Left renal pelvis (tissue), 4 donors: ENCODE data around the gene ZNHIT1. TPM values are rescaled to one million over a fixed set of nuclear protein-coding genes. Genes with fewer than 3 reads are reported as not detected.

Experiments
- DNase-seq, 4 donors: peaks; one replicate each; pipeline ENCODE4 v3.0.0-alpha.2; 2013; ENCODE audit warnings: low read depth in 4 of 4, low spot score in 3 of 4
- polyA plus RNA-seq, 4 donors: library from polyadenylated mRNA; unstranded; fragments of 120-200 nt; gene quantifications; one replicate each; pipeline ENCODE4 v1.2.1, GENCODE V29; 2013; ENCODE audit not compliant: insufficient read length in 4 of 4

ZNHIT1 gene
- polyA plus RNA-seq, result 10 to 100 TPM; 42.3 to 81.8 (median 56.0) TPM

DNA sequence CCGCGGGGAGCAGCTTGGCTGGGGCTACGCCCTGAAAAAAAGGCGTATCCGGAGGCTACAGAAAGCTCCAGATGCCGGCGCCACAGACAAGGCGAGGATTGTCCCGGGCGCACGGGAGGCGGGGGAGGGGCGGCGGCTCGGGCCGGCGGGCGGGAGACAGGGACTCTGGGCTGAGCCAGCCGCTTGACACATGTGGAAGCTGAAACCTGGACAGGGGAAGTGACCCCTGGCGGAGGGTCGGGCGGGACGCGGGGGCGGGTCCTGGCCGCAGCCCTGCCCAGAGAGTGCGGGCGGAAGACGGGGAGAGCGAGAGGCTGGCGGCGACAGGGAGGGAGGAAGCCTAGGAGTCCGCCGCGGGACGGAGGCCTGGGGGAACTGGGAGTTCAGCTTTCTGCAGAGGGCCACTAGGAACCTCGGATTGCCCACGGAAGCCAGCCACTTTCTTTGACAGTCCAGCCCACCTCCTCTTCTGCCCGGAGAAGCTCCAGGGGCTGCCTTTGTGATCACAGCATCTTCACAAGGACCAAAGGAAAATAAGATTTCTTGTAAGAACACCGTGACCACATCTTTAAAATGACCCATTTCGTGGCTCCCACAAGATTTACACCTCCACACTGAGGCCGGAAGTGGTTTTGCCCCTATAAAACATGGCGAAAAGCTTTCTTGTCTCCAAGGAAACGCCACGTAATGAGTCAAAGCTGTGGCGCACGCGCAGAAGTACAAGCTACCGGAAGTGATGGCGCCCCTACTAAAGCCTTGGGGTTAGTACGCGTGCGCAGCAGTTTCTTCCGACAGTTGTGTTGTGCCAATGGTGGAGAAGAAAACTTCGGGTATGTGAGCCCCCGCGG is at the start of gene ZNHIT1, which contains the start of gene PLOD3:
ZNHIT1 (plus strand) TSS at position 778 of the 848 bp plus-strand sequence; CDS start at position 809, 31 bp downstream.
PLOD3 (minus strand) TSS at position 194 of the 848 bp plus-strand sequence. CDS start 307 bp downstream, outside the sequence.
- DNase-seq, result peak; percentile 92 to 98 (median 98)

DNA sequence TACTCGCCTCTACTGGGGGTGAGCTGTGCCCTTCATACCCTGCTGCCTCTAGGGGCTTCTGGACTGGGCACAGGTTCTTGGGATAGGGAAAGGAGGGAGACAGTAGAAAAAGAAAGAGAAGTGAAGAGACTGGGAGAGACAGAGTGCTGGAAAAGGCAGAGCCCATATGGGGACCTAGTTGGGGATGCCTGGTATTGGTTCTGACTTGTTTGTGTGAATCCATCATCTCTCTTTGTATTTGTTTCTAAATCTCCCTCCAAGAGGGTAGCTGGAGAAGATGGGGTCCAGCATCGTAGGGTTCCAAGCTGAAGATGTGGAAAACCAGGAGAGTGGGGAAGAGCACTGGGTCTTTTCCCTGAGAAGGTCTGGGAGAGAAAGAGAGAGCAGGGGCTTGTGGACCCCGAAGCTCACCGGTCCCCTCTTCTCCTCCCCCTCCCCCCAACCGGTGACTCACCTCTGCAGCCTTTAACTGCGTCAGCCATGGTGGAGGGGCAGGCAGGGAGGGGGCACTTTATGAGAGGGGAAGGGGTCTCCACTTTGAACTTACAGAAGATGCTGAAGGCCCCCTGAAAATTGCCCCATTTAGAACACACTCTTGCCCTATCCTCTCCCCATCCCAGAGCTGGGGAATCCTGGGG is 49.4 kb upstream of the ZNHIT1 start:
- DNase-seq, result no peak

DNA sequence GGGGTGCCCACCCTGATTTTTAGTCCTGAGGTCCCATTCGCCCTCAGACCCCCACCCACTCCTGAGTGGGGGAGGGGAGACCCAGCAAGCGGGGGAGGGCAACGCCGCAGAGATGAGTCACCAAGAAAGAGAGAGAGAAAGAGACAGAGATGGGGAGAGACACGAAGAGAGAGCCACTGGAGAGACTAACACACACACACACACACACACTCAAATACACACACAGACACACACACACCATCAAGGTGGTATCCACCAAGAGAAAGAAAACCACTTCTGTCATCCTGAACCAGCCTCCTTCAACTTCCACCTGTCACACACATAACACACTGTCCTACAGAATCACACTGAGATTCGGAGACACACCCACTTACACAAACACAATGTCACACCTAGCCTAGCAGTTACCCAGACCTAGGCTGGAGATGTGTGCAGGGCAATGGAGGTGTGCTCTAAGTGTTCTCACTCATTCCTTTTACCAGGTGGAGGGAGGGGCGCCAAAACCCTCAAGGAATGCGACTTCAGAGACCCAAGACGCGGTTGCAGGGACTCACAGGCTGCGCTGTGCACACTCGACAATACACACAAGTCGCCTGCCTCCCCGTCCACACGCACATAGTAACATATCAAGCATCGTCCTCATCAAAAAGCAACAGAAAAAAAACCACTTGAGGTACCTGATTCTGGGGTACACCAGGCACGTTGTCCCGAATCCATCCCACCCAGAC is 48.7 kb upstream of the ZNHIT1 start:
- no peak for DNase-seq

DNA sequence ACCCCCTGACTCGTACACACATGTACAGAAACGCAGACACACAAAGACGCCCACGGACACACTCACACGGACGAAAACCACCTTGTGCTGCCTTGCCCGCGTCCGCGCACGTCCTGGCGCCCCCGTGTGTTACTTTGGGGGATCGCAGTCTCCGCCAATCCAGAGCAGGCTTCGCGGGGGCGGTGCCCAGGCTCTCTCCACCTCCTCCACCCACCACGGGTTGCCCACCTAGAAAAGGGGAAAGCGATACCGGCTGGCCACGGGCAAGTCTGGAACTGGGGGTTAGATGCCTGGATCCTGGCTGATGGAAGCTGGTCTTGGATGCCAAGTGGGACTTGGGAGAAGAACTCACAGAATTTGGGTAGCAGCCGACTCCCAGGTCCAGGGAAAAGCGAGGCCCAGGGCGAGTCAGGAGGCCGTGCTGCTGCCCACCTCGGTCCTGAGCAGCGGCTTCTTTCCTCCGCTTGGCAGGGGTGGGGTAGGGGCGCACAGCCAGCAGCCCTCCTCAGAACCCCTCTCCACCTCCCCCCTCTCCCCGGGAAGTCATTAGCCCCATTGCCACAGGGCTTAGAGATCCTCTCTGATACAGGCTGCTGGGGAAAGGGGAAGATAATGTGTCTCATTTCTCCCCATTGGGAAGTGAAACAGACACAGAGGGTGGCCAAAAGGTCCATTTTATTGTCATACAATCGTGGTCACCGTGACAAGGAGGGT is 48.0 kb upstream of the ZNHIT1 start:
- DNase-seq, result no peak

DNA sequence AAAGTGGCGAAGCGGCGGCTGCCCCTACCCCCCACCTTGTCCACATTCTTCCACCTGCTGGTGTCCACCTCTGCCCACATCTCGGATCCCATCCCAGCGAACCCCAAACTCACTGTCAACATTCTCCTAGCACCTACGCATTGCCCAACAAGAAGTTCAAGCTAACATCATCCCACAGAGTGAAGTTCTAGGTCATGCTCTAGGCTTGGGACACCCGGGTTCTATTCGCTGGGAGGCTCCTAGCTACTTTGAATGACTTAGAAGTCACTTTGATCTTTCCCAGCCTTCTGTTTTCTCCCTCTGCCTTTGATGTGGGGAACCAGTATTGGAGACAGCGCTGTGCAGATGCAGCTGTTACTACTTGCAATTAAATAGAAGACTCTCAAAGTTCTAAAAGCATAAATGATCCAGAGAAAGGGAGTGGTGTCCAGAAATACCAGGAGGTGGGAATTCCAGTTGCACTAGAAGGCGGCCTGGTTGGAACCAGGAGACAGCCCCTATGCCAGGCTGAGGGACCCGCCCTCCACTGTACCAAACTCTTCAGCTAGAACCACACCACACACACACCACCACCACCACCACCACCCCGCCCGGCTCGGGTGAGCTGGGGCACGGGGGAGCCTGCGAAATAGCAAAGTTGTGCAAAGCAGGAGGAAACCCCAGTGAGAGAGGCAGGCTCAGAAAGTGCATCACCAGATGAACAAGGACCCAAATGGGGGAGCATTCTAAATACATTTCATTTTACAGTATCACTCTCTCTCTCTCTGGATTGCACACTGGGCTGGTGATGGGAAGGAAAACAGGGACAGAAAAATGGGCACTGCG is 47.1 kb upstream of the ZNHIT1 start:
- DNase-seq, result no peak

DNA sequence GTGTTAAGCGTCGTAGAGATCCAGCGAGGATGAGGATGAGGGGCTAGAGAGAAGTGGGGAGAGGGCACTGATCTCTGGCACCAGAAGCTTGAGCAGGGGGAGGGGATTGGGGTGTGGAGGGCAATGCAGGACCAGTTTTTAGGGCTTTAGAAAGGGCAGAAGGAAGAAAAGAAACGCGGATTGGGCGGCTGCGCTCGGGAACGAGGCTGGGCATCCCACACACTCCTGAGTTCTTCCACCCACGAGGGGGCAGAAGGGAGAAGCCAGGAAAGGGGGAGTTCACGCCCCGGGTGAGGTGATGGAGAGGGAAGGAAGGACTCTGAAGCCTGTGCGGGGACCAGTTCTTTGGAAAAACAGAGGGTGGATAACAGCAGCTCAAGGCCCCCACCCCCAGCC is 46.5 kb upstream of the ZNHIT1 start:
- no peak for DNase-seq

DNA sequence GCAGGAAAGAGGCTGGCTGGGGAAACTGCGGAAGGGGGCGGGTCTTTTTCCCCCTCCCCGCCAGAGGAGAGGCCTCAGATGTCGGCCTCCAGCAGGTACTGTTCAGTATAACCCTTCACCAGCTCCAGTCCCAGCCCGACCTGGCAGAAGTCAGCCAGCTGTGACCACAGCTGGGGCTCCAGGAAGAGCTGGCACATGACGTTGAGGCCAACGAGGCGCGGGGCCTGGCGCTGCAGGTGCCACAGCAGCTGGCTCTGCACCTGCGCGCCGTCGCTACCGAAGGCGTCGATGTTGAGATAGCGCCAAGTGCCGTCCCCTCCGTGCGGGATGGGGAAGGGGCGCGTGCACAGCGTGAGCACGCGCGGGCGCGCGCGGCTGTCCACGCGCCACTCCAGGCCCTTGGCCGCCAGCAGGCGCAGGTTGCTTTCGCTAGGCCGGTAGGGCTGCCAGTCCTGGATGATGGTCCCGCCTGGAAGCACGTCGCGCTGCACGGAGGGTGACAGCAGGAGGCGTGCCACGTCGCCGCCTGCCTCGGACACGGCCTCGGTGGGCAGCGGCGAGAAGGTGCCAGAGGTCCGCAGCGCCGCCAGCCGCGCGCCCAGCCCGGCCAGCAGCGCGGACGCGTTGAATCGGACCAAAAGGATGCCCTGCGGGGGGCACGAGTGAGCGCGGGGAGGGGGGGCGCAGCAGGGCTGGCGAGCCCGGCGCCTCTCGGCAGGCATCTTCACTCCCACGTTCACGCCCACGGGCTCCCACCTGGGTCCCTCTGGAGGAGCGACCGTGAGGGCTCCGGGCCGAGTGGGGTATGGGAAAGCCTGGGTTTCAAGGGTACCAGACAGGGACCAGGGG is 45.7 kb upstream of the ZNHIT1 start:
- DNase-seq, result no peak

DNA sequence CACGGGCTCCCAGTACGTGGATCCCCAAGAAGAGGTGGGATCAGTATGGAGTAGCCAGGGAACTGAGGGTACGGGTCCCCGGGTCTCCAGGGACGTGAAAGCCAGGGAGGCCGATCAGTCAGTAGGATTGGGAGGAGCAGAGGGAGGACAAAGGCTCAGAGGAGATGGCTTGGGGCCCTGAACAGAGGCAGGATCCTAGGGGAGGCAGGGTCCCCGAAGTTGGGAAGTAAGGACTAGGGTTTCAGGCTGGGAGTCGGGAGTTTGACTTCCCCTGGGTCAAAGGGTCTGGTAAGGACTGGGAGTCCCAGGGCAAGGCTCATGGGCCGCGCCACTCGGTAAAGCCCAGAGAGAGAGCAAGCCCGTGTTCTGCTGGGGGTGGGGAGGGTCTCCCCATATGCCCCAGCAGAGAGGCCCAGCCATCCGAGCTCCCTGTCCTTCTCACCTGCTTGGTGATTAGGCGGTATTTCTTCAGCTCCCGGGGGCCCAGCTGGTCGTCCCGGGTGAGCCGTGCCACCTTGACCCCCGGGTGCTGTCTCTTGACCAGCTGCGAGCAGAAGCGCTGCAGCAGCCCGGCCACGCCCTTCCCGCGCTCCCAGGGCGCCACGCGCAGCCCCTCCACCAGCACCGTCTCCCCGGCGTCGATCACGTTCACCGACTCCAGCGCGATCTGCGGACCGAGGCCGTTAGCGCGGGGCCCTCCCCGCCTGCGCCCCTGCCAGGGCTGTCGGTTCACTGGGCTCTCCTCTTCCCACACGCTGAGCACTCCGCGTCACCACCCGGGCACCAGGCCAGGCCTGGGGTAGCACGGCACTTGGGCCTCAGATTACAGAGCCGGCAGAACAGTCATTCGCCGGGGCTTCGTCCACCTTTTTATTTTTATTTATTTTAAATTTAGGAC is 44.9 kb upstream of the ZNHIT1 start:
- DNase-seq, result no peak

DNA sequence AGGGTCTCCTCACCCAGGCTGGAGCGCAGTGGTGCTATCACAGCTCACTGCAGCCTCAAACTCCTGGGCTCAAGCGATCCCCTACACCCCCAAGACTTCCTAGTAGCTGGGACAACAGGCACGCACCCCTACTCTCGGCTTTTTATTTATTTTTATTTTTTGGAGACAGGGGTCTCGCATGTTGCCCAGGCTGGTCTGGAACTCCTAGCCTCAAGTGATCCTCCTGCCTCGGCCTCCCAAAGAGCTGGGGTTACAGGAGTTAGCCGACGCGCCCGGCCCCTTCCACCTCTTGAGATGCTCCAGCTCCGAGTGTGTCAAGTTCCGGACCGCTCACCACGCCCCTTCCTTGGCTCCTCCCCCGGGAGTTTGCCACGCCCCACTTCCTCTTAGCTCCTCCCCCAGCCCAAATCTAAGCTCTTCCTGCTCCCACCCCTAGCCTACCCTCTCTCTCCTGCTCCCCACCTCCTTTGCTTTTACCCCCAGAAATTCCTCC is 44.2 kb upstream of the ZNHIT1 start:
- no peak for DNase-seq

DNA sequence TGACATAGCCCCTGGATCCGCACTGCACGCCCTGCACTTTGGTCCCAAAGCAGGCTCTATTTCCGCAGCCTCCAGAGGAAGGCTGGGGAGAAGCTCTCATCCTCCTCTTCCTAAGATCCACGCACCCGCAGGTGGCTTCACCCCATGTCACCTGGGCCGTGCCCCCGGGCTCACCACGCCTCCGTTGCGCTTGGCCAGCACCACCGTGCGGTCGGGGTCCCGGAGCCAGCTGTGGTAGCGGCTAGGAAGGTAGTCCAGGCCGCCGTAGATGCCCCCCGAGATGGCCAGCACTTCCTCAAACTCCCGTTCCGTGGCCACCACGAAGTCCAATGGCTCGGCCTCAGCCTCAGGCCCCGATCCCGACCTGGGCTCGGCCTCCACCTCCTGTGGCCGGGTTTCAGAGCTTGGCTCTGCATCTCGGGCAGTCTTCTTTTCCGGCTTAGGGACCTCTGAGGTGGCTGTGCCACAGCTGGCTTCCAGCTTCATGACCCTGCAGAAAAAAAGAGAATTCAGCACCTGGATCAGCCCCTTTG is 43.6 kb upstream of the ZNHIT1 start:
- no peak for DNase-seq

DNA sequence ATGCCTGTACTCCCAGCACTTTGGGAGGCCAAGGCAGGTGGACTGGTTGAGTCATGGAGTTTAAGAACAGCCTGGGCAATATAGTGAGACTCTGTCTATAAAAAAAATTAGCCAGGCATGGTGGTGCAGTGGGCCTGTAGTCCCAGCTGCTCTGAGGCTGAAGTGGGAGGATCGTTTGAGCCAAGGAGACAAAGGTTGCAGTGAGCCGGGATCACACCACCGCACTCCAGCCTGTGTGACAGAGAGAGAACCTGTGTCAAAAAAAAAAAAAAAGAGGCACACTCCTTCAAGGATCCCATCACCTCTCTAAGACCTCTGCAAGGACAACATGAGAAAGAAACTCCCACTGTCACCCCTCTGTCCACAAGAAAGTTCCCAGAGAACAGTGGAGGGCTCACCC is 42.3 kb upstream of the ZNHIT1 start:
- no peak for DNase-seq

DNA sequence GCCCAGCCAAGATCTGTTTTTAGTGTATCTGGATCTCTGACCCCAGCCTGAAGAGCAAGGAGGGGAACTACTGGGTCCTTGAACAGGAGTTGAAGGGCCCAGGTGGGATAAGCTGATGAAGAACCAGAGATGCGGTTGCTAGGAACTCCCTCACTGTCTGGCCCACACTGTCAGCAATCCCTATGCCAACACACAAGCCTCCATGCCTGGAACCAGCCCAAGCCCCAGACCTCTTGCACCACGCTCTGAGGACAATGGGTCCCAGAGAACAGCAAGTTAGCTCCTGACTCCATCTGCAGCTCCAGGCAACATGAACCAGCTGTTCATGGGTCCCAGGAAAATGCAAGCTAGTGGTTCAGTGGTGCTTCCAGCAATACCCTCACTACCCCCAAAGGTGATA is 40.3 kb upstream of the ZNHIT1 start:
- no peak for DNase-seq

DNA sequence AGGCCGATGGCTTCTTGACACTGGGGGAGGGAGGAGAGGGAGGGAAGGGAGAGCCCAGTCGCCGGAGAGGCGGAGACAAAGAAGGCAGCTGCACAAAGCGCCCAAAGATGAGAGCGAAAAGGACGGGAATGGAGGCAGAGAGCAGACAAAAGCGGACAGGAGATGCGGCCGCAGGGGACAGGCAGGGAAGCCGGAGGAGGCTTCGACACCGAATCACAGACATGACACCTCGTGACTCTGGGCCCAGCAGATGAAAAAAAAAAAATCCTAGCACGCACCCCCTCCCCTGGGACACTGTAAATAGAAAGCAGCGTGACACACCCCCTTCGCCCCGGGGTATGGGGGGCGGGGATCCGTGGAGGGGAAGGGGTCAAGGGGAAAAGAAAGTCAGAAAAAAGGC is 38.8 kb upstream of the ZNHIT1 start:
- DNase-seq, result no peak

DNA sequence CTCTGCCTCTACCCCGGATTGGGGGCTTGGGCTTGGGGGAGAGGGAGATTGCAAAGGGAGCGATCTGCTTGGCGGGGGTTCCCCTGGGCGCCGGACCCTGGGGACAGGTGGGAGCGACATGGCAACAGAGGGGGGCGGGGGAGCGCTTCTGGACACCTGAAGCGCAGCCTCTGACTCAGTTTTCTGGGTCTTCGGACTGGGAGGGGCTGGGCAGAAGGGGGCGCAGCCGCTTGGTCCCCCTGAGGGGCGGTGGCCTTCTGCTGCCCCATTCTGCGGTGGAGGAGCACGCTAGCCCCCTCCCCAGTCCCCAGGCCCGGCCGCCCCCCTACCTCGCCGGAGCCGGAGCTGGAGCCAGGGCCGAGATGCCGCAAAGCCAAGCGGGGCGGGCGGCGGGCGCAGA is 38.3 kb upstream of the ZNHIT1 start:
- no peak for DNase-seq

DNA sequence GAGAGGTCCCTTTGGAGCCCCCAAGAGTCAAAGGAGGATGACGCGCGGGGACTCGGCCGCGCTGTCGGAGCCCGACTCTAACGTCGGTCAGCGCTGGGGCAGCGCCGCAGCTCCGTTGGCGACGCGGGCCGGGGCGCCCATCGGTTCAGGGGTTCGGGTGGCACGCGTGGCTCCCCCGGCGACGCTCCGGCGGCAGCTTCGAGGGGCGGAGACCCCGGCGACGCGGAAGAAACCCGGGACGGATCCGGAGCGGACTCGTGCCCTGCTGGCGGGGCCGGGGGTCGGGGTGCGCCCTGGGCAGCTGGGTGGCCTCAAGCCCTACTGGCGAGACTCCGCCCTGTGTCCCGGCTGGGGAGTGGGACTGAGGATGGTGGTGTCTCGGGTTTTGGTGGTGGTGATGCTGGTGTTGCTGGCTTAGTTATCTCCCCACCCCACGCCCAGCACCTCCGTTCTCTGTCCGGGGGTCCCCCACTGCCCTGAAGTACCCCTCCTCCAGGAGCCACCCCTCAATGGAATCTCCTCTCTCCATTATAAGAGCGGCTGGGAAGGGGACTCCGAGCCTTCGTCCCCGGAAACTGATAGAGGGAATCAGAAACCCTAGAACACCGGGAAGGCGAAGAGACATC is 37.7 kb upstream of the ZNHIT1 start, which contains the start of gene NAT16:
NAT16 (minus strand) TSS at position 164 of the 626 bp plus-strand sequence. CDS start 5,486 bp downstream, outside the sequence.
- no peak for DNase-seq

DNA sequence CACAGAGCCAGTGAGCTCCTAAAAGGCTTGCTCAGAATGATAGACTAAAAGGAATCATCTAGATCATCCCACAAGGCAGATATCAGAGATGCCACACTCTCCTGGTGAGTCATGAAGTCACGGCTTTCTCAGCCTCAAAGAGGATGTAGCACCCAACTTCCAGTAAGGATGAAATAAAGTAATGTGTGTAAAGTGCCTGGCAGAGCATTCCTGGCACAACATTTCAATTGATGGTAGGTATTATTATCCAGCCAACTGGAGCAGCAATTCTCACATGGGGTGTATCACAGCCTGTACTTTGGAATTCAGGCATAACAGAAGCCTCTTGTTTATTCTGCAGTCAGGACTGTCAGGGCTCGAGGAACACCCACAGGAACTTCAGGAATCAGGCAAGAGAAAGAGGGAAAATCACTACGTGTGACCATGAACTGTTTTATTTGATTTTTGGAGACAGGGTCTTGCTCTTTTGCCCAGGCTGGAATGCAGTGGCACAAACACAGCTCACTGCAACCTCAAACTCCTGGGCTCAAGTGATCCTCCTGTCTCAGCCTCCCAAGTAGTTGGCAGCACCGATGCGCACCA is 32.6 kb upstream of the ZNHIT1 start:
- DNase-seq, result no peak
